GM12864 (cell line): Measurements from ENCODE around the gene UTF1.

ENCODE experiments used
- DNase-seq: peaks from one replicate; pipeline ENCODE4 v3.0.0-alpha.2; 2011; ENCODE audit warnings: low read depth
- H3K4me3 ChIP-seq: 2 replicates; pipeline ENCODE4 v1.5.1; 2011; ENCODE audit warnings: mild to moderate bottlenecking, low read depth, low read length, control low read depth
- TF ChIP-seq, protein P1 (sequence below): IDR thresholded peaks from 2 replicates; pipeline ENCODE4 v1.5.1; 2011; ENCODE audit warnings: low read depth, mild to moderate bottlenecking, moderate library complexity, low read length, control low read depth, inconsistent platforms; ENCODE audit errors: missing control alignments

Gene UTF1

DNA sequence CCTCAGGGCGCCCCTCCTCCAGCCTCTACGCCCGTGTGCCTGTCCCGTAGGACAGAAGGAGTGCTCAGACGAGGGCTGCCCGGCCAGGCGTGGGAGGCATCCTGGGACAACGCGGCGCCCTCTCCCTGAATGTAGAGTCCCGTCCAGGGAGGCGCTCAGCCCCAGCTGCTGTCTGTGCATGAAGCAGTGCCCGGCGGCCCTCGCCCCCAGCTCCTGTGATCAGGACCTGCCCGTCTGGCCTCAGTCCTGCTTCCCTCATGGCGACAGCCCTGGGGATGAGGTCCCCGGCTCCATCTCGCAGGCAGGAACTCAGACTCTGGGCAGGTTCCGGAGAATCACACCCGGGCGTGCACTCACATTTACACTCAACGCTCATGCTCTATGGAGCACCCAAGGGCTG, 24.9 kb upstream of the UTF1 start:
- H3K4me3 ChIP-seq, result no peak overlapping the region
- TF ChIP-seq, protein P1, sequence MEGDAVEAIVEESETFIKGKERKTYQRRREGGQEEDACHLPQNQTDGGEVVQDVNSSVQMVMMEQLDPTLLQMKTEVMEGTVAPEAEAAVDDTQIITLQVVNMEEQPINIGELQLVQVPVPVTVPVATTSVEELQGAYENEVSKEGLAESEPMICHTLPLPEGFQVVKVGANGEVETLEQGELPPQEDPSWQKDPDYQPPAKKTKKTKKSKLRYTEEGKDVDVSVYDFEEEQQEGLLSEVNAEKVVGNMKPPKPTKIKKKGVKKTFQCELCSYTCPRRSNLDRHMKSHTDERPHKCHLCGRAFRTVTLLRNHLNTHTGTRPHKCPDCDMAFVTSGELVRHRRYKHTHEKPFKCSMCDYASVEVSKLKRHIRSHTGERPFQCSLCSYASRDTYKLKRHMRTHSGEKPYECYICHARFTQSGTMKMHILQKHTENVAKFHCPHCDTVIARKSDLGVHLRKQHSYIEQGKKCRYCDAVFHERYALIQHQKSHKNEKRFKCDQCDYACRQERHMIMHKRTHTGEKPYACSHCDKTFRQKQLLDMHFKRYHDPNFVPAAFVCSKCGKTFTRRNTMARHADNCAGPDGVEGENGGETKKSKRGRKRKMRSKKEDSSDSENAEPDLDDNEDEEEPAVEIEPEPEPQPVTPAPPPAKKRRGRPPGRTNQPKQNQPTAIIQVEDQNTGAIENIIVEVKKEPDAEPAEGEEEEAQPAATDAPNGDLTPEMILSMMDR, result no peak
- no peak for DNase-seq

DNA sequence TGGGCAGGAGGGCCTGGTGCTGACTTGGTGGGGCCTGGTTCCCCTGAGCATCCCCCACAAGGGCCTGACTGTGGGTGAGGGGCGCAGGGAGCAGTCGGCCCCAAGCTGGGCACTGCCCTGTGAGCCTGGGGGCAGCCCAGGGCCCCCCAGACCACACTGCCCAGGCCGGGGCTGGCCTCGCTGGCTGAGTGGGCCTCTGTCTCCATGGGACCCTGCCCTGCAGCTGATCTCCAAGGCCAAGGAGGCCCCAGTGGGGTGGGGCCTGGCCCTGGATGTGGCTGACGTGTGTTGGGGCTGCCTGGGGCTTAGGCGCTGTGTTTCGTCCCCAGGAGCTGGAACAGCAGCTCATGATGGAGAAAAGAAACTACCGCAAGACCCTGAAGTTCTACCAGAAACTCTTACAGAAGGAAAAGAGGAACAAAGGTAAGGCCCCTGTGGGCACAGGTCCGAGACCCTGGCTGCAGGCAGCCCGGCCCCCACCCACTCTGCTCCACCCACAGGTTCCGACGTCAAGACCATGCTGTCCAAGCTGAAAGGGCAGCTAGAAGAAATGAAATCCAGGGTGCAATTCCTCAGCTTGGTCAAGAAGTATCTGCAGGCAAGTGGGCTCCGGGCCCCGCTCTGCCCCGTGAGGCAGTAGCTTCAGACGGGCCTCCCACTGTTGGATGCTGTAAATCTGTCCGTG, 23.5 kb upstream of the UTF1 start:
- DNase-seq, result no peak
- TF ChIP-seq, protein P1, result no peak
- H3K4me3 ChIP-seq, result no peak overlapping the region

DNA sequence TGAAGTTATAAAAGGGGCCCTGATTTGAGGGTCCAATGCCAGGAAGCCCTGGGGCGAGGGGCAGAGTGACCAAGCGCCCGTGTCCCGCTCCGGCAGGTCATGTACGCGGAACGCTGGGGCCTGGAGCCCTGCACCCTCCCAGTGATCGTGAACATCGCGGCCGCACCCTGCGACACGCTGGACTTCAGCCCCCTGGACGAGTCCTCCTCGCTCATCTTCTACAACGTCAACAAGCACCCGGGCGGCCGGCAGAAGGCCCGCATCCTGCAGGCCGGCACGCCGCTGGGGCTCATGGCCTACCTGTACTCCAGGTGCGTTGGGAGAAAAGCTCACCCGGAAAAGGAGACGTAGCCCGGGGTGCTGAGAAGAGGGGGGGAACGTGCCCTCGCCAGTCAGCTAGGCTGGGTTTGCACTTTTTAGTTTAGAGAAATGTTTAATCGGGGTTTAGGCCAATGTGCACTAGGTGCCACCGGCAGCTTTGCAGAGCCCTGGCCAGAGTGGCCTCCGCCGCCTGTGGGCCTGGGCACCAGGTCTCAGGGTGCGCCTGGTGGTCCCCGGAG, 22.9 kb upstream of the UTF1 start:
- H3K4me3 ChIP-seq, result no peak overlapping the region
- TF ChIP-seq, protein P1, result no peak
- DNase-seq, result no peak

GRCh38 chr10:133207627-133208026, 22.4 kb upstream of the UTF1 start:
- H3K4me3 ChIP-seq, result no peak overlapping the region
- no peak for DNase-seq
- TF ChIP-seq, protein P1, result no peak

DNA sequence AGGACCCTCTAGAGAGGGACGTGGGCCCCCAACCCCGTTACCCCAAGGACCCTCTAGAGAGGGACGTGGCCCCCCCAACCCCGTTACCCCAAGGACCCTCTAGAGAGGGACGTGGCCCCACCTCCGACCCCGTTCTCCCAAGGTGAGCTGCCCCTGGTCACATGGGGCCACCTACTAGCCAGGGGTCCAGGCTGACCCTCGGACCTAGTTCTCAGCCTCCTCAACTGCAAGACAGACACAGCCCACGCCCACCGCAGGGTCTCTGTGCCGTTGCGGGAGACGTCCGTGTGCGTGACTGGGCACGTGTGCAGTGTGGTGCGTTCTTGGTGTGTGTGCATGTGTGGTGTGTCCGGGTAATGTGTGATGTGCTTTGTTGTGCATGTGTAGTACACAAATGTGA, 21.6 kb upstream of the UTF1 start:
- no peak overlapping the region for H3K4me3 ChIP-seq
- TF ChIP-seq, protein P1, result no peak
- no peak for DNase-seq

GRCh38 chr10:133209117-133209516, 20.9 kb upstream of the UTF1 start:
- no peak for DNase-seq
- TF ChIP-seq, protein P1, result no peak
- no peak overlapping the region for H3K4me3 ChIP-seq

DNA sequence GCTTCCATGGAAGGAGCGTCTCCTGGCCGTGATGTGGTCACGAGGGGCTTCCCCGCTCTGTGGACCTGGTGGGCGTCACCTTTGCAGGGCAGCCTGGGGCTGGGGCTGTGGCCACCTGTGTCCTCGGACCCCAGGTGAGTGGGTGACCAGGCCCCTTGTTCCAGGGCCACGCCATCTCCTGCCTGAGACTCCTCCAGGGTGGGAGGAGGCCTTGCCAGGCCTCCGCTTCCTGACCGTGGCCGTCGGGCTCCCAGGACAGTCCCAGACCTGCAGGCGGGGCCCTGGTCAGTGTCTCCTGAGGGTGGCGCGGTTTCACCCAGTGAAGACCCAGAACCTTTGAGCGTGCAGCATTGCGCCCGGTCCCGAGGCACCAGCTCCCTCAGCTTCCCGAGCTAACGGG, 20.4 kb upstream of the UTF1 start:
- no peak for DNase-seq
- TF ChIP-seq, protein P1, result no peak

More for the DNA sequence above, 20.4 kb upstream of the UTF1 start:
- no peak overlapping the region for H3K4me3 ChIP-seq
